ENCODE measurements around the gene LHFPL2.

DNA sequence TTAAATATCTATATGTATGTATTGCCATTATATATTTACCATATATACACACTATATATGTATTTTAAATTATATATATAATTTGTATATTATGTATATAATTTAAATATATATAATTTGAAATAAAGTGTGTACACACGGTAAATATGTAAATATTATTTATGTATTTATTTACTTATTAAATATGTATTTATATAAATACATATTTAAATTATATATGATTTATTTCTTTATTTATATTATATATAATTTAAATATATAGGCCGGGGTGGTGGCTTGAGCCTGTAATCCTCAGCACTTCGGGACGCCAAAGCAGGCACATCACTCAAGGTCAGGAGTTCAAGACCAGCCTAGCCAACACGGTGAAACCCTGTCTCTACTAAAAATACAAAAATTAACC lies 31.3 kb upstream of the LHFPL2 start:
- TF ChIP-seq FOXM1 (IDR thresholded peaks at IDR 0.05; ENCODE audit: borderline replicate concordance) (no peak), FOXA1 (IDR thresholded peaks at IDR 0.05) (no peak)
